ENCODE data around the gene TBL2.
A peak's percentile ranks its signal among the peaks of the same experiment; 100 is the strongest.
"Not testable (repeated sequence)": the region's sequence is repeated elsewhere in the genome, so short reads cannot be mapped to it uniquely, and the experiment has no call there.

The TBL2 gene

GRCh38 chr7:73593207-73594045 is 15.0 kb upstream of the TBL2 start:
- DNase-seq (ENCODE audit: low read depth) = no peak
- no peak for TF ChIP-seq CTCF (IDR thresholded peaks at IDR 0.05; ENCODE audit: control insufficient read depth, extremely low read depth, insufficient read depth)
- no peak overlapping the region for H3K4me3 ChIP-seq (ENCODE audit: low read depth, low read length)

- no peak overlapping the region for H3K4me3 ChIP-seq (ENCODE audit: low read depth, low read length)
- TF ChIP-seq CTCF (IDR thresholded peaks at IDR 0.05; ENCODE audit: control insufficient read depth, extremely low read depth, insufficient read depth) = no peak
- DNase-seq (ENCODE audit: low read depth) = no peak
Observed at GRCh38 chr7:73586911-73587310, 8.5 kb upstream of the TBL2 start.

- no peak for DNase-seq (ENCODE audit: low read depth)
- no peak overlapping the region for H3K4me3 ChIP-seq (ENCODE audit: low read depth, low read length)
- no peak for TF ChIP-seq CTCF (IDR thresholded peaks at IDR 0.05; ENCODE audit: control insufficient read depth, extremely low read depth, insufficient read depth)
Observed at GRCh38 chr7:73585196-73585595, 6.8 kb upstream of the TBL2 start.

- no peak for TF ChIP-seq CTCF (IDR thresholded peaks at IDR 0.05; ENCODE audit: control insufficient read depth, extremely low read depth, insufficient read depth)
- H3K4me3 ChIP-seq (ENCODE audit: low read depth, low read length) = no peak overlapping the region
- no peak for DNase-seq (ENCODE audit: low read depth)
Observed at GRCh38 chr7:73582664-73583202, 4.4 kb upstream of the TBL2 start.

- not testable (repeated sequence) for DNase-seq (ENCODE audit: low read depth); H3K4me3 ChIP-seq (ENCODE audit: low read depth, low read length)
Observed at GRCh38 chr7:73581006-73581405, 2.6 kb upstream of the TBL2 start.

- TF ChIP-seq CTCF (IDR thresholded peaks at IDR 0.05; ENCODE audit: control insufficient read depth, extremely low read depth, insufficient read depth) = no peak
- no peak for DNase-seq (ENCODE audit: low read depth)
- H3K4me3 ChIP-seq (ENCODE audit: low read depth, low read length) = peak overlapping the region; percentile 80
Observed at GRCh38 chr7:73577627-73578341, 595 bp downstream of the TBL2 start.

GRCh38 chr7:73573791-73574190 is 4.6 kb downstream of the TBL2 start:
- no peak for TF ChIP-seq CTCF (IDR thresholded peaks at IDR 0.05; ENCODE audit: control insufficient read depth, extremely low read depth, insufficient read depth)
- no peak overlapping the region for H3K4me3 ChIP-seq (ENCODE audit: low read depth, low read length)
- no peak for DNase-seq (ENCODE audit: low read depth)
